ENCODE measurements around the gene ACLY.
A peak's percentile ranks its signal among the peaks of the same experiment; 100 is the strongest.
"Not testable (repeated sequence)": the region's sequence is repeated elsewhere in the genome, so short reads cannot be mapped to it uniquely, and the experiment has no call there.

Gene ACLY

GRCh38 chr17:41932816-41933389 lies 14.2 kb upstream of the ACLY start:
- Histone ChIP-seq H3F3A (ENCODE audit: insufficient read depth, low read length) (no peaks in the 10 kb centered on the region), H3K9me2 (ENCODE audit: low read depth, low read length) (no peaks in the 10 kb centered on the region), H3K4me3 (ENCODE audit: low read depth, low read length, poor library complexity, severe bottlenecking) (no peak overlapping the region), H2AFZ (ENCODE audit: low read length) (no peak overlapping the region), H3K27me3 (ENCODE audit: insufficient read depth, low read length) (no peaks in the 10 kb centered on the region), H3K4me1 (ENCODE audit: insufficient read depth, low read length, severe bottlenecking) (peaks cover 20% of the 10 kb centered on the region), H3K27ac (ENCODE audit: low read depth, low read length, poor library complexity, severe bottlenecking) (no peak overlapping the region), H3K9me3 (ENCODE audit: low read length) (no peaks in the 10 kb centered on the region), H3K9ac (ENCODE audit: low read length) (no peak overlapping the region), H3K36me3 (ENCODE audit: insufficient read depth, low read length) (no peaks in the 10 kb centered on the region; the same call in 1 of the 2 replicates), H3K79me2 (ENCODE audit: insufficient read depth, low read length) (0 out of 2 replicates have a peak, but pooled peaks cover 3% of the 10 kb centered on the region), H4K20me1 (ENCODE audit: insufficient read depth, low read length) (no peaks in the 10 kb centered on the region), H3K4me2 (ENCODE audit: low read length) (no peak overlapping the region)
- TF ChIP-seq, protein P1, sequence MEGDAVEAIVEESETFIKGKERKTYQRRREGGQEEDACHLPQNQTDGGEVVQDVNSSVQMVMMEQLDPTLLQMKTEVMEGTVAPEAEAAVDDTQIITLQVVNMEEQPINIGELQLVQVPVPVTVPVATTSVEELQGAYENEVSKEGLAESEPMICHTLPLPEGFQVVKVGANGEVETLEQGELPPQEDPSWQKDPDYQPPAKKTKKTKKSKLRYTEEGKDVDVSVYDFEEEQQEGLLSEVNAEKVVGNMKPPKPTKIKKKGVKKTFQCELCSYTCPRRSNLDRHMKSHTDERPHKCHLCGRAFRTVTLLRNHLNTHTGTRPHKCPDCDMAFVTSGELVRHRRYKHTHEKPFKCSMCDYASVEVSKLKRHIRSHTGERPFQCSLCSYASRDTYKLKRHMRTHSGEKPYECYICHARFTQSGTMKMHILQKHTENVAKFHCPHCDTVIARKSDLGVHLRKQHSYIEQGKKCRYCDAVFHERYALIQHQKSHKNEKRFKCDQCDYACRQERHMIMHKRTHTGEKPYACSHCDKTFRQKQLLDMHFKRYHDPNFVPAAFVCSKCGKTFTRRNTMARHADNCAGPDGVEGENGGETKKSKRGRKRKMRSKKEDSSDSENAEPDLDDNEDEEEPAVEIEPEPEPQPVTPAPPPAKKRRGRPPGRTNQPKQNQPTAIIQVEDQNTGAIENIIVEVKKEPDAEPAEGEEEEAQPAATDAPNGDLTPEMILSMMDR (IDR thresholded peaks at IDR 0.05; ENCODE audit: low read length) = no peak
- TF ChIP-seq EZH2 (IDR thresholded peaks at IDR 0.05; ENCODE audit: borderline replicate concordance, low read length) = no peak

- not testable (repeated sequence) for H3K27me3 ChIP-seq (ENCODE audit: insufficient read depth, low read length); H2AFZ ChIP-seq (ENCODE audit: low read length); H3K79me2 ChIP-seq (ENCODE audit: insufficient read depth, low read length)
Observed at GRCh38 chr17:41931715-41932114, 13.0 kb upstream of the ACLY start.

GRCh38 chr17:41930833-41931156 lies 12.0 kb upstream of the ACLY start:
- not testable (repeated sequence) for H3K36me3 ChIP-seq (ENCODE audit: insufficient read depth, low read length); H3K9me2 ChIP-seq (ENCODE audit: low read depth, low read length); H2AFZ ChIP-seq (ENCODE audit: low read length); H4K20me1 ChIP-seq (ENCODE audit: insufficient read depth, low read length); H3K9me3 ChIP-seq (ENCODE audit: low read length); H3K27ac ChIP-seq (ENCODE audit: low read depth, low read length, poor library complexity, severe bottlenecking); H3K79me2 ChIP-seq (ENCODE audit: insufficient read depth, low read length); H3K27me3 ChIP-seq (ENCODE audit: insufficient read depth, low read length); H3F3A ChIP-seq (ENCODE audit: insufficient read depth, low read length)
- H3K4me2 ChIP-seq (ENCODE audit: low read length) = peak overlapping the region; percentile 78
- H3K4me1 ChIP-seq (ENCODE audit: insufficient read depth, low read length, severe bottlenecking) = peaks cover 21% of the 10 kb centered on the region
- peak overlapping the region; percentile 32; the same call in 1 of the 2 replicates for H3K9ac ChIP-seq (ENCODE audit: low read length)
- peak overlapping the region; percentile 66 for H3K4me3 ChIP-seq (ENCODE audit: low read depth, low read length, poor library complexity, severe bottlenecking)

More at GRCh38 chr17:41931715-41932114, 13.0 kb upstream of the ACLY start:
- not testable (repeated sequence) for H4K20me1 ChIP-seq (ENCODE audit: insufficient read depth, low read length); H3K4me3 ChIP-seq (ENCODE audit: low read depth, low read length, poor library complexity, severe bottlenecking); H3K4me2 ChIP-seq (ENCODE audit: low read length); H3K9me3 ChIP-seq (ENCODE audit: low read length); H3F3A ChIP-seq (ENCODE audit: insufficient read depth, low read length); H3K27ac ChIP-seq (ENCODE audit: low read depth, low read length, poor library complexity, severe bottlenecking); H3K9ac ChIP-seq (ENCODE audit: low read length); H3K9me2 ChIP-seq (ENCODE audit: low read depth, low read length); H3K36me3 ChIP-seq (ENCODE audit: insufficient read depth, low read length)
- peaks cover 17% of the 10 kb centered on the region for H3K4me1 ChIP-seq (ENCODE audit: insufficient read depth, low read length, severe bottlenecking)

DNA sequence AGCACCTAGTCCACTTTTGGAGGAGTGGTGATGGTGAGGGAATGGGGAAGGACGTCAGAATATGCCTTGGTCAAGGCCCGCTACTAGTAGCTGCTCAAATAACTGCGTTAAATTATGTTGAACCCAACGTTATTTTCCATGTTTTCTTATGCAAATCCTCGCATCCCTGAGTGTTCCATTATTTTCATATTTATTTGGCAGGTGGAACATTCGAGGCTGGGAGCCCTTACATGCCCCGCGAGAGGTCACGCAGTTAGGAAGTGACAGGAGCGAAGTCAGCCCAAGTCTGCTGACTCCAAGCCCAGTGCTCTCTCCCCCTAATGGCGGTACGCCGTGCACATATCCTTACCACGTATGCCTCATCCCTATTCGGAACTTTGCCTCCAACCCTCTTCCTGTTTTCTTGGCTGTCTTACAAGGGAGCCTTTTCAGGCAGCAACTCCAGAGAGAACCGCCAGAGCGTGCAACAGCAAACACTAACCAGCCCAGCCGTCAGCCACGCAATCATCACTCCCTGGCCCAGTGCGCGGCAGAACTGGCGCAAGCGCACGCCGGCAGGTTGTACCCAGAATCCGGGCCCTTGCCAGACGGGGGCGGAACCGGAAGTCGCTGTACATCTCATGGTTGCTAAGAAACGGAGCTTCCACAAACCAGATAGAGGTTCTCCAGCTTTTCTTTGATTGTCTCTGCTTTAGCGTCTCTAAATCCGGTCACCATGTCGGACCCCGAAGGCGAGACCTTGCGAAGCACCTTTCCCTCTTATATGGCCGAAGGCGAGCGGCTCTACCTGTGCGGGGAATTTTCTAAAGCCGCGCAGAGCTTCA lies 11.5 kb upstream of the ACLY start, which contains the start of gene ODAD4:
Gene ODAD4, plus strand, starts transcription at position 609 of the 824 bp plus-strand sequence. Its CDS starts 107 bp downstream, at position 716.
- Histone ChIP-seq H3F3A (ENCODE audit: insufficient read depth, low read length) (no peaks in the 10 kb centered on the region), H4K20me1 (ENCODE audit: insufficient read depth, low read length) (no peaks in the 10 kb centered on the region), H3K9me2 (ENCODE audit: low read depth, low read length) (no peaks in the 10 kb centered on the region), H3K4me3 (ENCODE audit: low read depth, low read length, poor library complexity, severe bottlenecking) (peak within 1 kb of the TSS; percentile 66), H3K4me2 (ENCODE audit: low read length) (peak within 1 kb of the TSS; percentile 78), H3K9ac (ENCODE audit: low read length) (peak within 1 kb of the TSS; percentile 71), H3K36me3 (ENCODE audit: insufficient read depth, low read length) (no peaks in the 10 kb centered on the region), H2AFZ (ENCODE audit: low read length) (no peak within 1 kb of the TSS), H3K27ac (ENCODE audit: low read depth, low read length, poor library complexity, severe bottlenecking) (peak within 1 kb of the TSS; percentile 22), H3K9me3 (ENCODE audit: low read length) (no peaks in the 10 kb centered on the region), H3K4me1 (ENCODE audit: insufficient read depth, low read length, severe bottlenecking) (peaks cover 21% of the 10 kb centered on the region), H3K79me2 (ENCODE audit: insufficient read depth, low read length) (0 out of 2 replicates have a peak, but pooled peaks cover 3% of the 10 kb centered on the region), H3K27me3 (ENCODE audit: insufficient read depth, low read length) (no peaks in the 10 kb centered on the region)
- TF ChIP-seq, protein P1 (IDR thresholded peaks at IDR 0.05; ENCODE audit: low read length) = peak; percentile 29; the same call in 1 of the 2 replicates
- no peak for TF ChIP-seq EZH2 (IDR thresholded peaks at IDR 0.05; ENCODE audit: borderline replicate concordance, low read length)

All from OCI-LY1 (cell line).